K562 (cell line): ENCODE measurements around the gene GNA15. TPM values are rescaled to one million over a fixed set of nuclear protein-coding genes. Genes with fewer than 3 reads are reported as not detected.
A peak's percentile ranks its signal among the peaks of the same experiment; 100 is the strongest.

Experiments
- BCOR ChIP-seq: fragments of 450-650 bp; IDR thresholded peaks from 2 replicates; pipeline ENCODE4 v1.6.1; 2016
- CBX1 ChIP-seq: sonication (generic); IDR thresholded peaks from 2 replicates; pipeline ENCODE4 v1.6.1; 2016; ENCODE audit warnings: antibody characterized with exemption, low read depth, mild to moderate bottlenecking
- CCNT2 ChIP-seq: IDR thresholded peaks from 2 replicates; pipeline ENCODE4 v1.6.1; 2011; ENCODE audit warnings: borderline replicate concordance, low read depth, mild to moderate bottlenecking, moderate library complexity, mixed read lengths, low read length; ENCODE audit not compliant: insufficient read length; ENCODE audit errors: extremely low read depth
- E2F1 ChIP-seq: sonication (generic); formaldehyde crosslinking; IDR thresholded peaks from 2 replicates; pipeline ENCODE4 v1.8.1; 2023; ENCODE audit warnings: mild to moderate bottlenecking, missing genetic modification reagents, moderate library complexity
- E2F4 ChIP-seq: sonication (generic); formaldehyde crosslinking; IDR thresholded peaks from 2 replicates; pipeline ENCODE4 v1.8.0; 2022; ENCODE audit warnings: mild to moderate bottlenecking, low read depth, missing genetic modification reagents
- EP300 ChIP-seq: IDR thresholded peaks from 2 replicates; pipeline ENCODE4 v1.6.1; 2012; ENCODE audit warnings: low read length, improper control_type of control experiment
- HDGF ChIP-seq: fragments of 450-650 bp; IDR thresholded peaks from 2 replicates; pipeline ENCODE4 v1.6.1; 2016
- HINFP ChIP-seq: fragments of 450-650 bp; conservative IDR thresholded peaks from 2 replicates; pipeline ENCODE4 v1.6.1; 2016; ENCODE audit warnings: missing genetic modification characterization, low read depth, mild to moderate bottlenecking, control low read depth, missing compliant biosample characterization
- HMG20B ChIP-seq: fragments of 250-450 bp; sonication (Bioruptor Pico); IDR thresholded peaks from 2 replicates; pipeline ENCODE4 v1.5.0; 2021; ENCODE audit warnings: mild to moderate bottlenecking
- KDM1A ChIP-seq, 2 experiments: fragments of 450-650 bp; IDR thresholded peaks; 2 replicates each; pipeline ENCODE4 v1.6.1; 2016; ENCODE audit warnings: mild to moderate bottlenecking in 2 of 2
- KHSRP ChIP-seq: fragments of 450-650 bp; IDR thresholded peaks from 2 replicates; pipeline ENCODE4 v1.6.1; 2017
- KLF6 ChIP-seq: fragments of 250-450 bp; sonication (Bioruptor Pico); IDR thresholded peaks from 2 replicates; pipeline ENCODE4 v1.4.0; 2020; ENCODE audit warnings: mild to moderate bottlenecking, moderate library complexity, borderline replicate concordance
- MCM5 ChIP-seq: fragments of 450-650 bp; IDR thresholded peaks from 2 replicates; pipeline ENCODE4 v1.6.1; 2016; ENCODE audit warnings: low read depth
- MEIS2 ChIP-seq: fragments of 450-650 bp; IDR thresholded peaks from 2 replicates; pipeline ENCODE4 v1.6.1; 2014; ENCODE audit warnings: mild to moderate bottlenecking; ENCODE audit not compliant: partially characterized antibody
- MTF1 ChIP-seq: fragments of 250-450 bp; sonication (Bioruptor Pico); IDR thresholded peaks from 2 replicates; pipeline ENCODE4 v1.9.0; 2021; ENCODE audit warnings: moderate library complexity, mild to moderate bottlenecking, inconsistent platforms, borderline replicate concordance
- NFIC ChIP-seq: fragments of 450-650 bp; IDR thresholded peaks from 2 replicates; pipeline ENCODE4 v1.6.1; 2017; ENCODE audit warnings: mild to moderate bottlenecking, inconsistent platforms
- PCBP1 ChIP-seq: fragments of 200-400 bp; formaldehyde crosslinking; IDR thresholded peaks from 2 replicates; pipeline ENCODE4 v1.6.1; 2018; ENCODE audit warnings: mild to moderate bottlenecking, low read depth, low read length; ENCODE audit not compliant: poor library complexity, severe bottlenecking
- POLR2A ChIP-seq: fragments of 450-650 bp; conservative IDR thresholded peaks from 2 replicates; pipeline ENCODE4 v1.6.1; 2016
- PREB ChIP-seq: sonication (generic); formaldehyde crosslinking; IDR thresholded peaks from 2 replicates; pipeline ENCODE4 v1.8.1; 2023; ENCODE audit warnings: mild to moderate bottlenecking, missing genetic modification reagents
- RHOXF2B ChIP-seq: fragments of 250-450 bp; sonication (Bioruptor Pico); conservative IDR thresholded peaks from 2 replicates; pipeline ENCODE4 v1.5.1; 2021
- SREBF1 ChIP-seq: fragments of 150-350 bp; IDR thresholded peaks from 2 replicates; pipeline ENCODE4 v1.6.1; 2014; ENCODE audit warnings: antibody characterized with exemption, low read depth, low read length, borderline replicate concordance
- SRSF9 ChIP-seq: fragments of 200-400 bp; formaldehyde crosslinking; IDR thresholded peaks from 2 replicates; pipeline ENCODE4 v1.6.1; 2017; ENCODE audit warnings: low read depth, low read length, borderline replicate concordance
- STAG1 ChIP-seq: sonication (generic); formaldehyde crosslinking; IDR thresholded peaks from 2 replicates; pipeline ENCODE4 v1.5.0; 2020; ENCODE audit warnings: missing genetic modification reagents, borderline replicate concordance
- STAT5B ChIP-seq: fragments of 250-450 bp; sonication (Bioruptor Pico); IDR thresholded peaks from 2 replicates; pipeline ENCODE4 v1.8.0; 2021; ENCODE audit warnings: mild to moderate bottlenecking, inconsistent platforms
- TEAD1 ChIP-seq, 2 experiments: fragments of 450-650 bp in 1 of 2; sonication (generic) in 1 of 2; formaldehyde crosslinking; IDR thresholded peaks; 2 replicates each; pipeline versions ENCODE4 v1.4.0 to v1.8.0; 2020 to 2022; ENCODE audit warnings: mild to moderate bottlenecking in 2 of 2, missing genetic modification reagents in 1 of 2
- TRIM28 ChIP-seq: fragments of 450-650 bp; IDR thresholded peaks from 2 replicates; pipeline ENCODE4 v1.6.1; 2017
- XRCC4 ChIP-seq: IDR thresholded peaks from one replicate; pipeline ENCODE4 v1.6.1; 2011; ENCODE audit not compliant: insufficient read depth, insufficient read length; ENCODE audit errors: extremely low read depth
- ZFP36 ChIP-seq: fragments of 150-350 bp; IDR thresholded peaks from 2 replicates; pipeline ENCODE4 v1.6.1; 2018; ENCODE audit warnings: low read length, low read depth; ENCODE audit not compliant: partially characterized antibody
- ZNF124 ChIP-seq: sonication (generic); formaldehyde crosslinking; IDR thresholded peaks from 2 replicates; pipeline ENCODE4 v1.8.1; 2022; ENCODE audit warnings: missing genetic modification reagents
- polyA plus RNA-seq, 8 experiments: library from polyadenylated mRNA; depleted of rRNA in 4 of 8; stranded (reverse) in 5 of 8; unstranded in 3 of 8; fragments of >200 nt; fragmentation: Nextera tagmentation in 2 of 8; fragmentation: Illumina TruSeq in 1 of 8; extraction: Ambion mirVana in 2 of 8; extraction: Trizol in 1 of 8; gene quantifications; 2 replicates each; pipeline versions ENCODE4 v1.2.1 to v1.2.3, GENCODE V29; 2011 to 2014; ENCODE audit warnings: inconsistent platforms in 1 of 8, missing spikeins in 1 of 8
- total RNA-seq, 7 experiments: library from RNA; depleted of rRNA in 6 of 7; stranded (reverse); fragments of >200 nt in 6 of 7; fragmentation: Illumina TruSeq in 2 of 7; extraction: Trizol in 2 of 7; gene quantifications; 2 replicates each; pipeline versions ENCODE4 v1.2.1 to v1.2.3, GENCODE V29; 2011 to 2021; ENCODE audit warnings: low replicate concordance in 1 of 7

GNA15 gene
- total and polyA plus RNA-seq, 9 of the 15 experiments (the other 6 are each of a cell fraction or from before 2014, with no cell fraction given), result 0.03 to 0.24 (median 0.11) TPM; not detected in 1

GRCh38 chr19:3213159-3213558 is 77.3 kb downstream of the GNA15 start (continued):
- no peak for TF ChIP-seq KLF6 (CRISPR knock-in tag)
- TF ChIP-seq ZFP36, result no peak
- TF ChIP-seq MEIS2, result no peak
- no peak for TF ChIP-seq POLR2A
- no peak for TF ChIP-seq XRCC4
- no peak for TF ChIP-seq MCM5
- no peak for TF ChIP-seq TEAD1 (CRISPR knock-in tag; IDR thresholded peaks at IDR 0.05)
- no peak for TF ChIP-seq MTF1
- TF ChIP-seq SRSF9, result no peak
- TF ChIP-seq E2F1 (CRISPR knock-in tag), result no peak
- TF ChIP-seq SREBF1, result no peak
- TF ChIP-seq HMG20B (CRISPR knock-in tag), result no peak
- TF ChIP-seq ZNF124 (CRISPR knock-in tag), result no peak
- no peak for TF ChIP-seq CCNT2
- no peak for TF ChIP-seq EP300
- TF ChIP-seq BCOR, result peak; percentile 75; the same call in 1 of the 2 replicates
- TF ChIP-seq KDM1A (IDR thresholded peaks at IDR 0.05), result peak in 1 of 2 experiments; percentile 25; a peak in 1 of 4 replicates
- TF ChIP-seq HINFP, result no peak
- no peak for TF ChIP-seq KHSRP
- TF ChIP-seq HDGF, result no peak
- TF ChIP-seq RHOXF2B, result no peak
- TF ChIP-seq NFIC, result no peak
- TF ChIP-seq CBX1, result no peak
- no peak for TF ChIP-seq PCBP1
- no peak for TF ChIP-seq E2F4
- TF ChIP-seq TRIM28, result no peak
- TF ChIP-seq PREB (CRISPR knock-in tag), result no peak
- no peak for TF ChIP-seq STAT5B (CRISPR knock-in tag)
- TF ChIP-seq STAG1 (CRISPR knock-in tag), result no peak
